B cell (primary cell): ENCODE results near the gene TCF7L1. TPM values are rescaled to one million over a fixed set of nuclear protein-coding genes. Genes with fewer than 3 reads are reported as not detected.

Experiments used
- ATAC-seq: fragments of 200-7000 bp; cut with Tn5 transposase; one replicate; pipeline ENCODE4 v1.10.0; 2021; ENCODE audit warnings: low read depth, mild to moderate bottlenecking, moderate number of reproducible peaks, moderate library complexity
- CTCF ChIA-PET: fragments of 350-600 bp; sonication (Branson Sonifier 250); formaldehyde crosslinking; loops from one replicate; lab custom pipeline; 2021; ENCODE audit warnings: antibody characterized with exemption, inconsistent platforms; lab: Charles Lee
- POLR2A ChIA-PET: fragments of 350-600 bp; sonication (Branson Sonifier 250); formaldehyde crosslinking; loops from one replicate; lab custom pipeline; 2021; ENCODE audit warnings: antibody characterized with exemption; lab: Charles Lee
- DNase-seq: peaks from one replicate; pipeline ENCODE4 v3.0.0; 2013
- H2AFZ ChIP-seq: 2 replicates; pipeline ENCODE4 v1.6.1; 2012; ENCODE audit warnings: mild to moderate bottlenecking, low read depth, low read length; ENCODE audit not compliant: insufficient read depth, poor library complexity, severe bottlenecking
- H3K27ac ChIP-seq, 2 donors: 1 replicate in 1 of 2; 2 replicates in 1 of 2; pipeline ENCODE4 v1.5.1; 2012 to 2013; ENCODE audit warnings: low read length in 2 of 2, mild to moderate bottlenecking in 2 of 2, moderate library complexity in 1 of 2
- H3K27me3 ChIP-seq, 4 experiments: fragments of 200-600 bp in 1 of 4; sonication (generic) in 1 of 4; replicated peaks in 1 of 4; 1 replicate in 2 of 4; 2 replicates in 2 of 4; pipeline versions ENCODE4 v1.6.1 to v1.7.0; 2013 to 2016; ENCODE audit warnings: low read length in 3 of 4, mild to moderate bottlenecking in 2 of 4, mixed read lengths in 1 of 4, moderate library complexity in 1 of 4; ENCODE audit not compliant: insufficient read depth in 4 of 4, control insufficient read depth in 3 of 4; ENCODE audit errors: control extremely low read depth in 1 of 4
- H3K36me3 ChIP-seq, 2 experiments: replicated peaks in 1 of 2; 1 replicate in 1 of 2; 2 replicates in 1 of 2; pipeline versions ENCODE4 v1.6.1 to v1.7.1; 2013; ENCODE audit warnings: low read length in 1 of 2; ENCODE audit not compliant: insufficient read depth in 2 of 2, control insufficient read depth in 1 of 2; ENCODE audit errors: control extremely low read depth in 1 of 2, extremely low read depth in 1 of 2
- H3K4me1 ChIP-seq, 2 donors: fragments of 200-600 bp in 1 of 2; sonication (generic) in 1 of 2; 1 replicate in 1 of 2; 2 replicates in 1 of 2; pipeline versions ENCODE4 v1.5.1 to v1.6.1; 2013 to 2017; ENCODE audit warnings: low read length in 2 of 2; ENCODE audit not compliant: control insufficient read depth in 2 of 2, insufficient read depth in 2 of 2
- H3K4me2 ChIP-seq: replicated peaks from 2 replicates; pipeline ENCODE3; 2012; ENCODE audit warnings: mild to moderate bottlenecking, low read depth, low read length; ENCODE audit not compliant: poor library complexity, severe bottlenecking
- H3K4me3 ChIP-seq, 5 experiments: fragments of 200-600 bp in 1 of 5; sonication (generic) in 1 of 5; 1 replicate in 3 of 5; 2 replicates in 2 of 5; pipeline versions ENCODE4 v1.5.1 to v1.7.0; 2011 to 2016; ENCODE audit warnings: low read length in 4 of 5, mild to moderate bottlenecking in 4 of 5, low read depth in 2 of 5, control low read depth in 1 of 5, moderate library complexity in 1 of 5; ENCODE audit not compliant: insufficient read depth in 1 of 5; ENCODE audit errors: control extremely low read depth in 1 of 5, extremely low read depth in 1 of 5
- H3K79me2 ChIP-seq: fragments of 200-600 bp; sonication (generic); one replicate; pipeline ENCODE4 v1.6.0; 2016; ENCODE audit warnings: low read length; ENCODE audit not compliant: control insufficient read depth, insufficient read depth
- H3K9ac ChIP-seq: fragments of 200-600 bp; sonication (generic); 2 replicates; pipeline ENCODE4 v1.6.1; 2017; ENCODE audit warnings: mild to moderate bottlenecking, low read length, moderate library complexity
- H3K9me3 ChIP-seq, 3 donors: one replicate each; pipeline versions ENCODE4 v1.6.1 to v1.7.1; 2013; ENCODE audit warnings: low read length in 2 of 3; ENCODE audit not compliant: control insufficient read depth in 2 of 3, insufficient read depth in 1 of 3; ENCODE audit errors: control extremely low read depth in 1 of 3
- H4K20me1 ChIP-seq: 2 replicates; pipeline ENCODE4 v1.6.0; 2012; ENCODE audit warnings: mild to moderate bottlenecking, low read length; ENCODE audit not compliant: insufficient read depth, control insufficient read depth, poor library complexity, severe bottlenecking
- H3K27ac Mint-ChIP-seq: one replicate; pipeline ENCODE4 v1.8.0; 2021; ENCODE audit warnings: mixed read lengths
- H3K27me3 Mint-ChIP-seq: one replicate; pipeline ENCODE4 v1.8.0; 2021; ENCODE audit warnings: mixed read lengths
- H3K4me1 Mint-ChIP-seq: one replicate; pipeline ENCODE4 v1.8.0; 2021; ENCODE audit warnings: mixed read lengths
- H3K4me3 Mint-ChIP-seq: one replicate; pipeline ENCODE4 v1.8.0; 2021; ENCODE audit warnings: mixed read lengths
- H3K9me3 Mint-ChIP-seq: one replicate; pipeline ENCODE4 v1.8.0; 2022; ENCODE audit warnings: mixed read lengths; ENCODE audit not compliant: insufficient read depth
- CTCF ChIP-seq: fragments of 200-600 bp; IDR thresholded peaks from one replicate; pipeline ENCODE4 v1.8.0; 2022; ENCODE audit warnings: antibody characterized with exemption, mild to moderate bottlenecking
- EZH2 ChIP-seq: IDR thresholded peaks from 2 replicates; pipeline ENCODE4 v1.6.1; 2012; ENCODE audit warnings: borderline replicate concordance, low read depth, mild to moderate bottlenecking, moderate library complexity, low read length; ENCODE audit not compliant: insufficient read depth, poor library complexity, severe bottlenecking
- WGBS: methylation state at CpG from one replicate; pipeline ENCODE4 v1.1.5; 2013; ENCODE audit warnings: missing lambda C conversion rate; ENCODE audit not compliant: insufficient coverage; 5-methylcytosine and 5-hydroxymethylcytosine counted together
- intact Hi-C: fragments of 100-400 bp; cut with micrococcal nuclease; formaldehyde crosslinking; loops from one replicate; pipeline ENCODE4 v1.10.0; 2022
- polyA plus RNA-seq: library from polyadenylated mRNA; depleted of rRNA; stranded (reverse); fragments of >200 nt; gene quantifications from 2 replicates; pipeline ENCODE4 v1.2.3, GENCODE V29; 2012
- total RNA-seq, 2 donors: library from RNA; stranded (reverse); fragments of 120-200 nt in 1 of 2; gene quantifications; 1 replicate in 1 of 2; 2 replicates in 1 of 2; pipeline versions ENCODE4 v1.2.3 to v1.2.4, GENCODE V29; 2013 to 2022

The TCF7L1 gene
- total and polyA plus RNA-seq, 2 donors (not counting 1 experiment from before 2014, with no cell fraction given), result 0.67 to 0.81 TPM

DNA sequence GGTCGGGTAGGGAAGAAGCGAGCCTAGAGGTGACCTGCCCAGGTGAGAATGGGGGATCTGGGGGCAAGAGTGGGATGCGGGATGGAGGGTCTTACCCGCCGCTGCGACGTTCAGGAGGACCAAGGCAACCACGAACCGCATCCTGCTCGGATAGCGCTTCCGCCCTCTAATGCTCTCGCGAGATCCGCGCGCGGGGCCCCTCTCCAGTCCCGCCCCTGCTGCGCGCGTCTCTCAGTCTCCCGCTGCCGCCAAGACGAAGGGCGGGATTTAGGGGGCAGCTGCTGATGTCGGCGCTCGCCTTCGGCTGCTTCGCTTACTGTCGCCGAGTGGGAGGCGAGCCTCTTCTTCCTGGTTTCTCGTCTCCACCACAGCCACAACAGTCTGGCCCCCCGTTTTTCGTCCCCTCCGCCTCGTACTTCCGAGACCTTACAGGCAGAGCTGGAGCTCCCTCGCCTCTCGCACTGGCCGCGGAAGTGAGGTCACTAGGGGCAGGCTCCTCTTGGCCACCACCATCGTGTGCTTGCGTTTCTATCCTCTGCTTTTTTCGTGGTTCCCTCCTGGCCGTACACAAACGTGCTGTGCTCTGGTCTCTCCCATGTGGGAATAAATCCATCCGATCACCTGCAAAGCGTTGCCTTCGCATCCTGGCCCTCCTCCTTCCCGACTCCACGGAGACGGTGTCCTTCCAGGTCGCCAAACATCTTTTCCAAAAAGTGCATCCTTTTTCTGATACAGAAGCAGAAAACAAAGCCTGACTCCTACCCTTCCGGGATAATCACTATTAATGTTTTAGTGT is 194.8 kb downstream of the TCF7L1 start, which contains the start of gene TGOLN2:
TSS of gene TGOLN2 (minus strand) at position 168 of the 796 bp plus-strand sequence. CDS start at position 141, 27 bp downstream.
- no peaks in the 10 kb centered on the region for H3K27me3 ChIP-seq
- intact Hi-C loops, result loop anchor here (1.0 to 5.0 kb wide), 6 partner anchors 26 to 288 kb away; partner anchors contain the start of genes CAPG, ELMOD3, RETSAT and USP39
- H3K4me3 Mint-ChIP-seq, result peak within 1 kb of the TSS; percentile 100
- H3K4me2 ChIP-seq, result peak within 1 kb of the TSS; percentile 84
- H3K9me3 Mint-ChIP-seq, result no peaks in the 10 kb centered on the region
- H2AFZ ChIP-seq, result peak within 1 kb of the TSS; percentile 86
- peaks cover 41% of the 10 kb centered on the region for H4K20me1 ChIP-seq
- H3K27me3 Mint-ChIP-seq, result no peaks in the 10 kb centered on the region
- peaks cover 34 to 42% of the 10 kb centered on the region in 2 donors for H3K4me1 ChIP-seq
- ChIA-PET CTCF (interaction anchor here (0.8 to 1.6 kb wide), 7 partner anchors 27 to 381 kb away, joined by 3 to 8 read pairs (median 3); partner anchors contain the start of genes ELMOD3, MAT2A and SH2D6), POLR2A (interaction anchor here (0.6 to 3.4 kb wide), 18 partner anchors 9 to 867 kb away, joined by 3 to 34 read pairs (median 8); partner anchors contain the start of genes ELMOD3, GGCX, IMMT and MAT2A)
- peak within 1 kb of the TSS; percentile 83 to 99 for H3K27ac ChIP-seq
- peaks cover 0 to 40% of the 10 kb centered on the region in 2 experiments for H3K36me3 ChIP-seq
- peak within 1 kb of the TSS; percentile 44 to 96 (median 86) for H3K4me3 ChIP-seq
- under 1% methylated on average over 53 of the region's 57 CpGs for WGBS
- DNase-seq (peak; percentile 97), ATAC-seq (peak; percentile 90)
- no peaks in the 10 kb centered on the region for H3K9me3 ChIP-seq
- peaks cover 59% of the 10 kb centered on the region for H3K4me1 Mint-ChIP-seq
- peak within 1 kb of the TSS; percentile 100 for H3K27ac Mint-ChIP-seq
- H3K9ac ChIP-seq, result peak within 1 kb of the TSS; percentile 90
- no peak for TF ChIP-seq EZH2
- TF ChIP-seq CTCF, result no peak
- peaks cover 56% of the 10 kb centered on the region for H3K79me2 ChIP-seq
